Measurements from ENCODE around the gene LIN7C. TPM values are rescaled to one million over a fixed set of nuclear protein-coding genes. Genes with fewer than 3 reads are reported as not detected.
A peak's percentile ranks its signal among the peaks of the same experiment; 100 is the strongest.

The LIN7C gene
- total and polyA plus RNA-seq, 4 donors, result 5.5 to 55.9 (median 16.7) TPM

GRCh38 chr11:27514076-27514475 is 7.5 kb upstream of the LIN7C start:
- Histone ChIP-seq H3K4me3 (no peak overlapping the region), H3K4me1 (ENCODE audit: control insufficient read depth in 5 of 5, insufficient read depth in 5 of 5, low read length in 5 of 5) (peaks cover 0 to 21% (median 0%) of the 10 kb centered on the region in 5 donors), H3K27me3 (ENCODE audit: control insufficient read depth in 3 of 3, insufficient read depth in 3 of 3, low read length in 2 of 3) (no peaks in the 10 kb centered on the region), H3K36me3 (ENCODE audit: control insufficient read depth in 4 of 4, insufficient read depth in 4 of 4, low read length in 4 of 4) (no peaks in the 10 kb centered on the region), H3K9ac (ENCODE audit: insufficient read depth in 1 of 2, low read length in 2 of 2) (no peak overlapping the region), H3K27ac (ENCODE audit: low read depth in 1 of 2, low read length in 1 of 2) (peak overlapping the region in 1 of 2 donors; percentile 77), H3K9me3 (ENCODE audit: control insufficient read depth in 4 of 4, insufficient read depth in 3 of 4, low read length in 3 of 4) (peaks cover 0 to 3% (median 0%) of the 10 kb centered on the region in 4 donors)
- ATAC-seq (ENCODE audit: insufficient read depth, low FRiP score) (no peak), DNase-seq (no peak)
- no peak for TF ChIP-seq CTCF (IDR thresholded peaks at IDR 0.05; ENCODE audit: control extremely low read depth, extremely low read depth)
- WGBS, 2 donors, result 93 to 96% methylated on average over 4 of the region's 4 CpGs

DNA sequence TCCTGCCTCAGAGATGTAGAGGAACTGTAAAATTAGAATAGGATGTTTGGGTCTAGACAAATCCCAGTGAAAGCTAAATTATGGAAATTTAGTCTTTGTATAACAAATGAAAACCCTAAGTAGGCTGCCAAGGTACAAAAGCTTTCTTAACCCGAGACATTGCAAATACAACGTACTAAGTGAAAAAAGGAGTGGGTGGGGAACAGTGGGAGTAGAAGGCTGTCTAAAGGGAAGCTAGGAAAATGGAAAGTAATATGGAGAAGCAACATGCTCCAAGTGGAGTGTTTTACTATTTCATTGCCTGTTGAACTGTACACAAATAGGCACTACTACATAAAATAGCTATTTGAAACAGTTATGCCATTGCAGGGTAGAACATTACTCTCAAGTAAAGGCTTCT is 6.8 kb upstream of the LIN7C start:
- no peaks in the 10 kb centered on the region for H3K27me3 ChIP-seq (ENCODE audit: control insufficient read depth in 3 of 3, insufficient read depth in 3 of 3, low read length in 2 of 3)
- DNase-seq (no peak), ATAC-seq (ENCODE audit: insufficient read depth, low FRiP score) (no peak)
- no peak for TF ChIP-seq CTCF (IDR thresholded peaks at IDR 0.05; ENCODE audit: control extremely low read depth, extremely low read depth)
- H3K4me1 ChIP-seq (ENCODE audit: control insufficient read depth in 5 of 5, insufficient read depth in 5 of 5, low read length in 5 of 5), result peaks cover 0 to 21% (median 0%) of the 10 kb centered on the region in 5 donors
- peaks cover 0 to 3% (median 0%) of the 10 kb centered on the region in 4 donors for H3K9me3 ChIP-seq (ENCODE audit: control insufficient read depth in 4 of 4, insufficient read depth in 3 of 4, low read length in 3 of 4)
- 90 to 91% methylated on average over 2 of the region's 2 CpGs for WGBS, 2 donors
- no peak overlapping the region for H3K4me3 ChIP-seq
- H3K36me3 ChIP-seq (ENCODE audit: control insufficient read depth in 4 of 4, insufficient read depth in 4 of 4, low read length in 4 of 4), result no peaks in the 10 kb centered on the region
- H3K9ac ChIP-seq (ENCODE audit: insufficient read depth in 1 of 2, low read length in 2 of 2), result no peak overlapping the region
- H3K27ac ChIP-seq (ENCODE audit: low read depth in 1 of 2, low read length in 1 of 2), result peak overlapping the region in 1 of 2 donors; percentile 66

GRCh38 chr11:27512238-27512637 is 5.7 kb upstream of the LIN7C start:
- peaks cover 0 to 25% (median 4%) of the 10 kb centered on the region in 5 donors for H3K4me1 ChIP-seq (ENCODE audit: control insufficient read depth in 5 of 5, insufficient read depth in 5 of 5, low read length in 5 of 5)
- no peak overlapping the region for H3K4me3 ChIP-seq
- H3K27ac ChIP-seq (ENCODE audit: low read depth in 1 of 2, low read length in 1 of 2), result peak overlapping the region in 1 of 2 donors; percentile 60
- no peak for DNase-seq
- no peaks in the 10 kb centered on the region for H3K36me3 ChIP-seq (ENCODE audit: control insufficient read depth in 4 of 4, insufficient read depth in 4 of 4, low read length in 4 of 4)
- TF ChIP-seq CTCF (IDR thresholded peaks at IDR 0.05; ENCODE audit: control extremely low read depth, extremely low read depth), result no peak
- no peak for ATAC-seq (ENCODE audit: insufficient read depth, low FRiP score)
- peaks cover 0 to 3% (median 0%) of the 10 kb centered on the region in 4 donors for H3K9me3 ChIP-seq (ENCODE audit: control insufficient read depth in 4 of 4, insufficient read depth in 3 of 4, low read length in 3 of 4)
- H3K9ac ChIP-seq (ENCODE audit: insufficient read depth in 1 of 2, low read length in 2 of 2), result no peak overlapping the region
- no peaks in the 10 kb centered on the region for H3K27me3 ChIP-seq (ENCODE audit: control insufficient read depth in 3 of 3, insufficient read depth in 3 of 3, low read length in 2 of 3)
- 93% methylated on average over 3 of the region's 3 CpGs for WGBS, 2 donors

- H3K36me3 ChIP-seq (ENCODE audit: control insufficient read depth in 4 of 4, insufficient read depth in 4 of 4, low read length in 4 of 4), result peaks cover 0 to 3% (median 0%) of the 10 kb centered on the region in 4 donors
- TF ChIP-seq CTCF (IDR thresholded peaks at IDR 0.05; ENCODE audit: control extremely low read depth, extremely low read depth), result no peak
- H3K9me3 ChIP-seq (ENCODE audit: control insufficient read depth in 4 of 4, insufficient read depth in 3 of 4, low read length in 3 of 4), result peaks cover 0 to 3% (median 0%) of the 10 kb centered on the region in 4 donors
Observed at GRCh38 chr11:27509908-27510307, 3.3 kb upstream of the LIN7C start.

More at GRCh38 chr11:27509908-27510307, 3.3 kb upstream of the LIN7C start:
- H3K4me1 ChIP-seq (ENCODE audit: control insufficient read depth in 5 of 5, insufficient read depth in 5 of 5, low read length in 5 of 5), result peaks cover 0 to 31% (median 8%) of the 10 kb centered on the region in 5 donors
- no peak overlapping the region for H3K27ac ChIP-seq (ENCODE audit: low read depth in 1 of 2, low read length in 1 of 2)
- H3K9ac ChIP-seq (ENCODE audit: insufficient read depth in 1 of 2, low read length in 2 of 2), result no peak overlapping the region
- no peak overlapping the region for H3K4me3 ChIP-seq
- 71 to 83% methylated on average over 4 of the region's 4 CpGs for WGBS, 2 donors
- ATAC-seq (ENCODE audit: insufficient read depth, low FRiP score) (no peak), DNase-seq (no peak)
- no peaks in the 10 kb centered on the region for H3K27me3 ChIP-seq (ENCODE audit: control insufficient read depth in 3 of 3, insufficient read depth in 3 of 3, low read length in 2 of 3)

Data from lung (tissue), 12 donors.